Measurements from ENCODE around the gene SGTB. TPM values are rescaled to one million over a fixed set of nuclear protein-coding genes. Genes with fewer than 3 reads are reported as not detected.
A peak's percentile ranks its signal among the peaks of the same experiment; 100 is the strongest.

SGTB gene
- total RNA-seq, 1 donor: 21.4 TPM

GRCh38 chr5:65721050-65721719 lies 724 bp downstream of the SGTB start:
- peak overlapping the region; percentile 55 for H3K27ac ChIP-seq (ENCODE audit: low read depth, low read length)
- TF ChIP-seq CTCF (IDR thresholded peaks at IDR 0.05; ENCODE audit: extremely low read depth, low read depth, low read length): no peak
- peak; percentile 86 for DNase-seq (ENCODE audit: insufficient read length, low spot score, missing footprints)
- H3K27me3 ChIP-seq (ENCODE audit: insufficient read depth, low read length): no peaks in the 10 kb centered on the region
- peak overlapping the region; percentile 91 for H2AFZ ChIP-seq (ENCODE audit: low read length)
- H3K4me3 ChIP-seq (ENCODE audit: insufficient read depth, low read length): peak overlapping the region; percentile 94
- H3K4me2 ChIP-seq (ENCODE audit: insufficient read depth, low read length): peak overlapping the region; percentile 96
- no peaks in the 10 kb centered on the region for H4K20me1 ChIP-seq (ENCODE audit: insufficient read depth, low read length)
- H3K9me3 ChIP-seq (ENCODE audit: low read depth, low read length): no peaks in the 10 kb centered on the region
- peaks cover 6% of the 10 kb centered on the region for H3K36me3 ChIP-seq (ENCODE audit: insufficient read depth, low read length)
- peaks cover 65% of the 10 kb centered on the region for H3K79me2 ChIP-seq (ENCODE audit: insufficient read depth, low read length)
- H3K4me1 ChIP-seq (ENCODE audit: insufficient read depth, low read length): peaks cover 12% of the 10 kb centered on the region

GRCh38 chr5:65718576-65719310 lies 3.2 kb downstream of the SGTB start:
- Histone ChIP-seq H4K20me1 (ENCODE audit: insufficient read depth, low read length) (no peaks in the 10 kb centered on the region), H2AFZ (ENCODE audit: low read length) (no peak overlapping the region), H3K4me3 (ENCODE audit: insufficient read depth, low read length) (no peak overlapping the region), H3K36me3 (ENCODE audit: insufficient read depth, low read length) (peaks cover 9% of the 10 kb centered on the region), H3K4me1 (ENCODE audit: insufficient read depth, low read length) (peaks cover 8% of the 10 kb centered on the region), H3K9me3 (ENCODE audit: low read depth, low read length) (no peaks in the 10 kb centered on the region), H3K79me2 (ENCODE audit: insufficient read depth, low read length) (peaks cover 58% of the 10 kb centered on the region), H3K27me3 (ENCODE audit: insufficient read depth, low read length) (no peaks in the 10 kb centered on the region), H3K4me2 (ENCODE audit: insufficient read depth, low read length) (no peak overlapping the region), H3K27ac (ENCODE audit: low read depth, low read length) (no peak overlapping the region)
- no peak for TF ChIP-seq CTCF (IDR thresholded peaks at IDR 0.05; ENCODE audit: extremely low read depth, low read depth, low read length)
- no peak for DNase-seq (ENCODE audit: insufficient read length, low spot score, missing footprints)

- H3K36me3 ChIP-seq (ENCODE audit: insufficient read depth, low read length): peaks cover 36% of the 10 kb centered on the region
- no peaks in the 10 kb centered on the region for H3K9me3 ChIP-seq (ENCODE audit: low read depth, low read length)
- H3K4me2 ChIP-seq (ENCODE audit: insufficient read depth, low read length): no peak overlapping the region
- no peak overlapping the region for H3K4me3 ChIP-seq (ENCODE audit: insufficient read depth, low read length)
- DNase-seq (ENCODE audit: insufficient read length, low spot score, missing footprints): no peak
- H3K4me1 ChIP-seq (ENCODE audit: insufficient read depth, low read length): no peaks in the 10 kb centered on the region
- H2AFZ ChIP-seq (ENCODE audit: low read length): no peak overlapping the region
- no peak for TF ChIP-seq CTCF (IDR thresholded peaks at IDR 0.05; ENCODE audit: extremely low read depth, low read depth, low read length)
- H4K20me1 ChIP-seq (ENCODE audit: insufficient read depth, low read length): no peaks in the 10 kb centered on the region
- no peak overlapping the region for H3K27ac ChIP-seq (ENCODE audit: low read depth, low read length)
- no peaks in the 10 kb centered on the region for H3K27me3 ChIP-seq (ENCODE audit: insufficient read depth, low read length)
- H3K79me2 ChIP-seq (ENCODE audit: insufficient read depth, low read length): no peaks in the 10 kb centered on the region
Measured at GRCh38 chr5:65708145-65708544, 13.8 kb downstream of the SGTB start.

GRCh38 chr5:65707663-65708062 lies 14.2 kb downstream of the SGTB start:
- no peak for TF ChIP-seq CTCF (IDR thresholded peaks at IDR 0.05; ENCODE audit: extremely low read depth, low read depth, low read length)

More at GRCh38 chr5:65707663-65708062, 14.2 kb downstream of the SGTB start:
- Histone ChIP-seq H3K36me3 (ENCODE audit: insufficient read depth, low read length) (peaks cover 36% of the 10 kb centered on the region), H3K27ac (ENCODE audit: low read depth, low read length) (no peak overlapping the region), H2AFZ (ENCODE audit: low read length) (no peak overlapping the region), H3K4me2 (ENCODE audit: insufficient read depth, low read length) (no peak overlapping the region), H3K4me3 (ENCODE audit: insufficient read depth, low read length) (no peak overlapping the region), H3K79me2 (ENCODE audit: insufficient read depth, low read length) (no peaks in the 10 kb centered on the region), H3K9me3 (ENCODE audit: low read depth, low read length) (no peaks in the 10 kb centered on the region), H3K27me3 (ENCODE audit: insufficient read depth, low read length) (no peaks in the 10 kb centered on the region), H3K4me1 (ENCODE audit: insufficient read depth, low read length) (no peaks in the 10 kb centered on the region), H4K20me1 (ENCODE audit: insufficient read depth, low read length) (no peaks in the 10 kb centered on the region)
- no peak for DNase-seq (ENCODE audit: insufficient read length, low spot score, missing footprints)
